OCI-LY3 (cell line): ENCODE data around the gene XRCC3.

ENCODE experiments used
- H2AFZ ChIP-seq: fragments of 200-600, 300-600 bp; shearing (Covaris generic); 2 replicates; pipeline ENCODE4 v1.6.0; 2014; ENCODE audit warnings: antibody characterized with exemption, low read depth, low read length
- H3K27ac ChIP-seq: fragments of 200-600, 300-600 bp; sonication (generic); 2 replicates; pipeline ENCODE4 v1.5.1; 2014; ENCODE audit warnings: mild to moderate bottlenecking, low read length, moderate library complexity, mixed read lengths
- H3K27me3 ChIP-seq: fragments of 200-600, 300-600 bp; sonication (generic); 2 replicates; pipeline ENCODE4 v1.6.1; 2014; ENCODE audit warnings: low read depth, low read length, mixed read lengths
- H3K36me3 ChIP-seq: fragments of 200-600, 300-600 bp; sonication (generic); replicated peaks from 2 replicates; pipeline ENCODE3; 2014; ENCODE audit warnings: low read depth, low read length, mixed read lengths
- H3K4me1 ChIP-seq: fragments of 300-600, 200-600 bp; sonication (generic); 2 replicates; pipeline ENCODE4 v1.6.1; 2014; ENCODE audit warnings: low read length, mixed read lengths
- H3K4me2 ChIP-seq: fragments of 200-600, 300-600 bp; sonication (generic); 2 replicates; pipeline ENCODE4 v1.6.1; 2014; ENCODE audit warnings: low read length, mixed read lengths
- H3K4me3 ChIP-seq: fragments of 300-600, 200-600 bp; sonication (generic); 2 replicates; pipeline ENCODE4 v1.5.1; 2014; ENCODE audit warnings: antibody characterized with exemption, mild to moderate bottlenecking, low read length, moderate library complexity
- H3K79me2 ChIP-seq: fragments of 300-600, 200-600 bp; shearing (Covaris generic); 2 replicates; pipeline ENCODE4 v1.6.1; 2014; ENCODE audit warnings: mild to moderate bottlenecking, low read length, mixed read lengths
- H3K9ac ChIP-seq: fragments of 300-600, 200-600 bp; shearing (Covaris generic); 2 replicates; pipeline ENCODE4 v1.6.0; 2014; ENCODE audit warnings: mild to moderate bottlenecking, low read length, moderate library complexity
- H3K9me3 ChIP-seq: fragments of 200-600, 300-600 bp; shearing (Covaris generic); 2 replicates; pipeline ENCODE4 v1.6.1; 2014; ENCODE audit warnings: low read length, mixed read lengths; ENCODE audit not compliant: insufficient read depth
- H4K20me1 ChIP-seq: fragments of 200-600, 300-600 bp; sonication (generic); 2 replicates; pipeline ENCODE4 v1.6.1; 2016; ENCODE audit warnings: low read length, mixed read lengths; ENCODE audit not compliant: insufficient read depth
- EZH2phosphoT487 ChIP-seq: fragments of 200-600 bp; shearing (Covaris generic); IDR thresholded peaks from 2 replicates; pipeline ENCODE4 v1.6.1; 2018; ENCODE audit warnings: antibody characterized with exemption, mixed run types, low read depth
- TF ChIP-seq, protein P1 (sequence below): fragments of 200-600, 300-600 bp; sonication (generic); IDR thresholded peaks from 2 replicates; pipeline ENCODE4 v1.5.1; 2014; ENCODE audit warnings: antibody characterized with exemption, low read length, low read depth

The XRCC3 gene

DNA sequence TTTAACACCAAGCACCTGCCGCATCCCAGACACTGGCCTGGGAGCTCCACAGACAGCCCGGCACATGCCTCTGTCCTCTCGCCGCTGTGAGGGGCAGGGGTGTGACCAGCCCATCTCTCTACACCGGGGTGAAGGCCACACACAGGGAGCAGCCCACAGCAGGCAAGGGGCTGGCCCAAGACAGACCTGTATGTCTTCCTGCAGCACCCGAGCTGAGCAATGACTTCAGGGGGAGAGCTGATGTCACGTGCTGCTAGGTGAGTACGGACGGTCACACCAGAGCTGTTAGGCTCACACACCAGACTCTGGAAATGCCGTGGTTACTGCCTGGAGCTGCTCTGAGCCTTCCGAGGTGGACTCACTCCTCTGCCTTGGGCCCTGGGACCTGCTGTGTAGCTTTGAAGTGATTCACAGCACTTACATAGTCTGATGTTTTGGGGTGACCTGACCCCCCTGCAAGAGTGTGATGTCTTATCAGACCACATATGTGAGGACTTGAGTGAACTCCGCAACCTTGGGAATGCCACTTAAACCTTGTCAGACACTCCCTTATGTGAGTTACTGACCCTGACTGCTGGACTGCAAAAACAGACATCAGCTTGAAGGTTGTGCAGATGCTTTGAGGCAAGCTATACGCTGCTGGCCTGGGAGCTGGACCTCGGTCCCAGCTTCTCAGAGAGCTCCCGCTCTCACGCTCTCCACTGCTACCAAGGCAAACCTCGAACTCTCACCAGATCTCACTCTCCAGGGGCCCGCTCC lies 1.8 kb downstream of the XRCC3 start:
- peaks cover 24% of the 10 kb centered on the region for H3K36me3 ChIP-seq
- no peaks in the 10 kb centered on the region for H3K27me3 ChIP-seq
- H3K9ac ChIP-seq = no peak overlapping the region
- no peaks in the 10 kb centered on the region for H3K9me3 ChIP-seq
- H3K27ac ChIP-seq = no peak overlapping the region
- no peak for TF ChIP-seq EZH2phosphoT487
- peak overlapping the region; percentile 91 for H3K4me2 ChIP-seq
- peaks cover 52% of the 10 kb centered on the region for H3K79me2 ChIP-seq
- peak overlapping the region; percentile 78; the same call in 1 of the 2 replicates for H3K4me3 ChIP-seq
- no peak overlapping the region for H2AFZ ChIP-seq
- H4K20me1 ChIP-seq = peaks cover 11% of the 10 kb centered on the region
- peaks cover 15% of the 10 kb centered on the region for H3K4me1 ChIP-seq

DNA sequence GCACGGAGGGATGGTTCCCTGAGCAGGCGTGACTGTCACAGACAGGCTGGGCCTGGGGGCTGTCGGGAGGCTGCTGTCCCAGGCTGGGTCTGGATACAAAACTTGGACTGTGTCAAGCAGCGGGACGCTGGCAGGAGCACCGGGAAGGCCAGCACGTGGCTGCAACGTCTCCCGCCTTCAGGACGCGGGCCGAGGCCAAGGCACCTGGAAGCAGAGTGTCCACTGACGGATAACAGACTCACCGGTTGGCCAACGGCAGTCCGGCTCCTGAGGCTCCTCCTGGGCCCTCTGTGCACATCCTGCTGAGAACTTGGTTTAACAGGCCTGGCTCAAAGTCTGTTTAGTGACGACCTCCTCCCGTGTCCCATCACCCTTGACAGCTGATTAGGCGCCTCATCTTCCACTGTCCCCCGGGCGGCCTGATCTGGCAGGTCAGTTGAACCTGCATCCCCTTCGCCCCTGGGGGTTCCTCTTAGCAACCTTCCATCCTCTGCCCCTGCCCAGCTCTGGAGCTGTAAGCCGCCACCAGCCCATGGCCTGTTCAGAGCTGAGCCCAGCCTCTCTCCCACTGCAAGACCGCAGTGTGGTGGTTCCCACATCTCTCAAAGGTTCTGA lies 2.5 kb downstream of the XRCC3 start:
- H2AFZ ChIP-seq = no peak overlapping the region
- no peak overlapping the region for H3K9ac ChIP-seq
- peaks cover 31% of the 10 kb centered on the region for H3K36me3 ChIP-seq
- no peaks in the 10 kb centered on the region for H3K9me3 ChIP-seq
- H3K27me3 ChIP-seq = no peaks in the 10 kb centered on the region
- H3K4me1 ChIP-seq = peaks cover 15% of the 10 kb centered on the region
- H3K4me3 ChIP-seq = no peak overlapping the region
- no peak overlapping the region for H3K27ac ChIP-seq
- H4K20me1 ChIP-seq = peaks cover 10% of the 10 kb centered on the region
- no peak for TF ChIP-seq EZH2phosphoT487
- TF ChIP-seq, protein P1, sequence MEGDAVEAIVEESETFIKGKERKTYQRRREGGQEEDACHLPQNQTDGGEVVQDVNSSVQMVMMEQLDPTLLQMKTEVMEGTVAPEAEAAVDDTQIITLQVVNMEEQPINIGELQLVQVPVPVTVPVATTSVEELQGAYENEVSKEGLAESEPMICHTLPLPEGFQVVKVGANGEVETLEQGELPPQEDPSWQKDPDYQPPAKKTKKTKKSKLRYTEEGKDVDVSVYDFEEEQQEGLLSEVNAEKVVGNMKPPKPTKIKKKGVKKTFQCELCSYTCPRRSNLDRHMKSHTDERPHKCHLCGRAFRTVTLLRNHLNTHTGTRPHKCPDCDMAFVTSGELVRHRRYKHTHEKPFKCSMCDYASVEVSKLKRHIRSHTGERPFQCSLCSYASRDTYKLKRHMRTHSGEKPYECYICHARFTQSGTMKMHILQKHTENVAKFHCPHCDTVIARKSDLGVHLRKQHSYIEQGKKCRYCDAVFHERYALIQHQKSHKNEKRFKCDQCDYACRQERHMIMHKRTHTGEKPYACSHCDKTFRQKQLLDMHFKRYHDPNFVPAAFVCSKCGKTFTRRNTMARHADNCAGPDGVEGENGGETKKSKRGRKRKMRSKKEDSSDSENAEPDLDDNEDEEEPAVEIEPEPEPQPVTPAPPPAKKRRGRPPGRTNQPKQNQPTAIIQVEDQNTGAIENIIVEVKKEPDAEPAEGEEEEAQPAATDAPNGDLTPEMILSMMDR = no peak
- H3K79me2 ChIP-seq = peaks cover 49% of the 10 kb centered on the region
- H3K4me2 ChIP-seq = no peak overlapping the region

DNA sequence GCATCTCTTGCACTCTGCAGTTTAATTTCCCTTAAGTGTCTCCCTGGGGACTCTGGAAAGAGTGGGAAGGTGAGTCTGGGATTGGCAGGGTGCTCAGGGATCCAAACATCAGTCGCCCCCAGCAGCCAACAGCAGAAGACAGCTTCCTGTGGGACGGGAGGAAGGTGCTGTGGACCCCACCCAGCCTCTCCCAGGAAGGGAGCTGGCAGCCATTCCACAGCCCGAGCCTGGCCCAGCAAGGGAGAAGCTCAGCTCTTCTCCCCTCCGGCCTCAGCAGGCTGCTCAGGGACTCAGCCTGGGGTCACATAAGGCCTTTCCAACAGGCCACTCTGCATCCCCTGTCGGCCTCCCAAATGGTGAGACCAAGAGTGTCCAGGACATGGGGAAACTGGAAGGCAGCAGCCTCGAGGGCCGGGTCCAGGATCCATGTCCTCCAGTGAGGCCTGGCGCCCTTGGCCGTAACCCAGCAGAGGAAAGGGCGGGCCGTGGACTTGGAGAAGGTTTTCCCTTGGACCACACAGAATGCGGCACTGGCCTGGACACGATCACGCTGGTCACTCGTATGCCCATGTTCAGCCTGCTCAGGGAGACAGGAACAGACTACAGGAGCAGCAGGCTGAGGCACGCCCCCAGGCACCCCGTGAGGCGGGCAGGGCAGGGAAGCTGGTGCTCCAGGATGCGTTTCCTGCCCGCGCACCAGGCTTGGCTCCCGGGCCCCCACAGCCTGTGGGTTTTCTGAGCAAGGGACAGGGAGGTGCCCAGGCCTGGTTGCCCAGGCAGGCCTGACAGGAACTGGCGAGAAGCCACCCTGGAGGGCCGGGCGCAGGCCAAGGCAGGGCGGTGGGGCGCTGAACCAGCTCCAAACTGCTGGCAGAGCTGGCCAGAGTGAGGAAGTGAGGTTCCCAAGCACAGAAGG lies 3.5 kb downstream of the XRCC3 start:
- Histone ChIP-seq H3K4me2 (no peak overlapping the region), H2AFZ (no peak overlapping the region), H3K27me3 (no peaks in the 10 kb centered on the region), H3K4me1 (peaks cover 12% of the 10 kb centered on the region), H3K27ac (no peak overlapping the region), H3K9me3 (no peaks in the 10 kb centered on the region), H4K20me1 (peaks cover 2% of the 10 kb centered on the region), H3K4me3 (no peak overlapping the region), H3K36me3 (peaks cover 34% of the 10 kb centered on the region), H3K9ac (no peak overlapping the region), H3K79me2 (peaks cover 39% of the 10 kb centered on the region)
- TF ChIP-seq, protein P1 = no peak
- no peak for TF ChIP-seq EZH2phosphoT487

DNA sequence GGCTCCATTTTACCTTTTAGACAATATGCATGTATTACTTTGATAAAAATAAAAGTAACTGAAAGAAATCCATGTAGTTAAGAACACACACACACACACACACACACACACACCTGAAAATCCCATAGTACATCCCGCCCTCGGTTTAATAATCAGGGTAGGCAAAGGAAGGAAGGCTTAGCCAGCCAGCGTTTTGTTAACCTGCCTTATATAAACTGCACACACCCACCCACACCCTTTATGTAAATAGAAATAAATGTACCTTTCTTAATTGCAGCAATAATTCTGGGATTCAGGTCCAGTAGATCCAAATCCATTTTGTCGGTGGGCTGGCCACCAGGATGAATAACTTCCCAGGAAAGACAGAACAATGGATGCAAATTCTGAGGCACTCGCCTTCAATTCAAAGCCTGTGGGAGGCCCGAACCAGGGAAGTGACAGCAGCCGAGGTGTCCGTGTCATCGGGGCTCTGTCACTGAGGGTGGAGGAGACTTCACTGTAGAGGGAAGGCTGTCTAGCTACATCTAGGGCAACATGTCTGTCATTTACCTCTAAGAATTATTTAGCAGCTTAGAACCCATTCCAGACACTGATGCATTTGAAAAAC lies 4.4 kb downstream of the XRCC3 start:
- Histone ChIP-seq H3K4me1 (peaks cover 9% of the 10 kb centered on the region), H2AFZ (no peak overlapping the region), H3K27me3 (no peaks in the 10 kb centered on the region), H3K4me3 (no peak overlapping the region), H3K9me3 (no peaks in the 10 kb centered on the region), H3K27ac (no peak overlapping the region), H3K9ac (no peak overlapping the region), H3K36me3 (peaks cover 41% of the 10 kb centered on the region), H3K79me2 (peaks cover 32% of the 10 kb centered on the region), H4K20me1 (peaks cover 2% of the 10 kb centered on the region), H3K4me2 (no peak overlapping the region)
- TF ChIP-seq EZH2phosphoT487 = no peak
- TF ChIP-seq, protein P1 = no peak
